Neural cell (in vitro differentiated cells): ENCODE results near the gene KRT38. TPM values are rescaled to one million over a fixed set of nuclear protein-coding genes. Genes with fewer than 3 reads are reported as not detected.

Experiments used
- H2AFZ ChIP-seq: fragments of 200-600, 300-800 bp; sonication (generic), shearing (Covaris generic); 2 replicates; pipeline ENCODE4 v1.6.0; 2014; ENCODE audit warnings: low read depth, mild to moderate bottlenecking, antibody characterized with exemption, low read length, moderate library complexity
- H3F3A ChIP-seq: fragments of 200-600 bp; shearing (Covaris generic); 2 replicates; pipeline ENCODE4 v1.6.1; 2016; ENCODE audit warnings: mild to moderate bottlenecking, moderate library complexity, mixed read lengths, antibody characterized with exemption, low read length; ENCODE audit not compliant: insufficient read depth, poor library complexity, severe bottlenecking
- H3K27ac ChIP-seq: fragments of 200-600, 300-800 bp; sonication (generic), shearing (Covaris generic); 2 replicates; pipeline ENCODE4 v1.5.1; 2014; ENCODE audit warnings: mild to moderate bottlenecking, low read length, moderate library complexity
- H3K27me3 ChIP-seq: fragments of 300-800, 200-600 bp; sonication (generic), shearing (Covaris generic); 2 replicates; pipeline ENCODE4 v1.6.0; 2014; ENCODE audit warnings: mild to moderate bottlenecking, low read depth, low read length, moderate library complexity; ENCODE audit not compliant: insufficient read depth
- H3K36me3 ChIP-seq: fragments of 300-800, 200-600 bp; sonication (generic), shearing (Covaris generic); 2 replicates; pipeline ENCODE4 v1.5.1; 2014; ENCODE audit warnings: mild to moderate bottlenecking, antibody characterized with exemption, low read length, moderate library complexity; ENCODE audit not compliant: insufficient read depth
- H3K4me2 ChIP-seq: fragments of 300-800, 200-600 bp; sonication (generic), shearing (Covaris generic); 2 replicates; pipeline ENCODE4 v1.6.0; 2014; ENCODE audit warnings: mild to moderate bottlenecking, low read length
- H3K4me3 ChIP-seq: fragments of 300-800, 200-600 bp; sonication (generic), shearing (Covaris generic); 2 replicates; pipeline ENCODE4 v1.5.1; 2014; ENCODE audit warnings: mild to moderate bottlenecking, low read length, moderate library complexity
- H3K79me2 ChIP-seq: fragments of 200-600 bp; shearing (Covaris generic); replicated peaks from 2 replicates; pipeline ENCODE4 v1.6.0; 2014; ENCODE audit warnings: mild to moderate bottlenecking, low read length, moderate library complexity; ENCODE audit not compliant: insufficient read depth
- H3K9ac ChIP-seq: fragments of 300-800, 200-600 bp; sonication (generic), shearing (Covaris generic); 2 replicates; pipeline ENCODE4 v1.6.1; 2016; ENCODE audit warnings: mild to moderate bottlenecking, low read length, mixed read lengths
- H3K9me2 ChIP-seq: fragments of 200-600 bp; shearing (Covaris generic); 2 replicates; pipeline ENCODE4 v1.6.1; 2016; ENCODE audit warnings: mild to moderate bottlenecking, low read length, mixed read lengths; ENCODE audit not compliant: insufficient read depth
- H3K9me3 ChIP-seq: fragments of 200-600, 300-800 bp; sonication (generic), shearing (Covaris generic); 2 replicates; pipeline ENCODE4 v1.6.1; 2016; ENCODE audit warnings: mild to moderate bottlenecking, mixed run types, low read length, moderate library complexity, mixed read lengths
- H4K20me1 ChIP-seq: fragments of 200-600 bp; shearing (Covaris generic); 2 replicates; pipeline ENCODE4 v1.6.1; 2016; ENCODE audit warnings: mild to moderate bottlenecking, mixed run types; ENCODE audit not compliant: insufficient read depth
- CTCF ChIP-seq: fragments of 450-650 bp; IDR thresholded peaks from 2 replicates; pipeline ENCODE4 v1.5.1; 2014; ENCODE audit warnings: antibody characterized with exemption, mild to moderate bottlenecking, moderate library complexity; ENCODE audit not compliant: poor library complexity, severe bottlenecking
- EP300 ChIP-seq: fragments of 450-650 bp; conservative IDR thresholded peaks from 2 replicates; pipeline ENCODE4 v1.6.1; 2014; ENCODE audit warnings: antibody characterized with exemption, mild to moderate bottlenecking, moderate library complexity; ENCODE audit not compliant: poor library complexity, severe bottlenecking
- EZH2 ChIP-seq: fragments of 200-600, 300-800 bp; shearing (Covaris generic), sonication (generic); IDR thresholded peaks from 2 replicates; pipeline ENCODE4 v1.6.1; 2014; ENCODE audit warnings: antibody characterized with exemption, low read length, borderline replicate concordance, mild to moderate bottlenecking; ENCODE audit not compliant: insufficient read depth, poor library complexity, severe bottlenecking
- MXI1 ChIP-seq: fragments of 450-650 bp; conservative IDR thresholded peaks from 2 replicates; pipeline ENCODE4 v1.6.1; 2014; ENCODE audit warnings: antibody characterized with exemption, mild to moderate bottlenecking; ENCODE audit not compliant: poor library complexity, severe bottlenecking
- POLR2AphosphoS5 ChIP-seq: IDR thresholded peaks from 2 replicates; pipeline ENCODE4 v1.6.1; 2012
- RAD21 ChIP-seq: fragments of 450-650 bp; conservative IDR thresholded peaks from 2 replicates; pipeline ENCODE4 v1.6.1; 2014; ENCODE audit warnings: antibody characterized with exemption, mild to moderate bottlenecking, moderate library complexity
- REST ChIP-seq: IDR thresholded peaks from 2 replicates; pipeline ENCODE4 v1.6.1; 2012; ENCODE audit warnings: borderline replicate concordance
- SMC3 ChIP-seq: fragments of 450-650 bp; conservative IDR thresholded peaks from 2 replicates; pipeline ENCODE4 v1.6.1; 2014; ENCODE audit warnings: antibody characterized with exemption, mild to moderate bottlenecking, moderate library complexity; ENCODE audit not compliant: poor library complexity
- TAF1 ChIP-seq: IDR thresholded peaks from 2 replicates; pipeline ENCODE4 v1.6.1; 2012; ENCODE audit warnings: low read depth
- polyA plus RNA-seq: library from polyadenylated mRNA; depleted of rRNA; stranded (reverse); fragments of >200 nt; gene quantifications from 2 replicates; pipeline ENCODE4 v1.2.3, GENCODE V29; 2014

Gene KRT38
- polyA plus RNA-seq, 1 donor from 2014 or later: not detected

- Histone ChIP-seq H3K4me2 (no peak overlapping the region), H3K9me3 (no peaks in the 10 kb centered on the region), H3K27ac (no peak overlapping the region), H3K9ac (no peak overlapping the region), H4K20me1 (no peaks in the 10 kb centered on the region), H3K4me3 (no peak overlapping the region), H3K9me2 (no peaks in the 10 kb centered on the region), H3K79me2 (no peaks in the 10 kb centered on the region), H3K36me3 (no peaks in the 10 kb centered on the region), H3F3A (no peaks in the 10 kb centered on the region), H2AFZ (no peak overlapping the region), H3K27me3 (no peaks in the 10 kb centered on the region)
- TF ChIP-seq TAF1: no peak
- no peak for TF ChIP-seq RAD21
- no peak for TF ChIP-seq REST
- TF ChIP-seq SMC3: no peak
- TF ChIP-seq EZH2: no peak
- TF ChIP-seq EP300: no peak
These were observed 6.4 kb downstream of the KRT38 start for GRCh38 chr17:41434415-41434814.

- no peaks in the 10 kb centered on the region for H3K9me2 ChIP-seq
- H3K4me2 ChIP-seq: no peak overlapping the region
- H3K4me3 ChIP-seq: no peak overlapping the region
- H3K9ac ChIP-seq: no peak overlapping the region
- no peak for TF ChIP-seq RAD21
- no peak for TF ChIP-seq CTCF
- TF ChIP-seq EZH2: no peak
- no peak for TF ChIP-seq REST
- TF ChIP-seq POLR2AphosphoS5: no peak
- TF ChIP-seq TAF1: no peak
- no peak for TF ChIP-seq MXI1
- no peak for TF ChIP-seq EP300
- no peak for TF ChIP-seq SMC3
- H4K20me1 ChIP-seq: no peaks in the 10 kb centered on the region
- H3K27me3 ChIP-seq: no peaks in the 10 kb centered on the region
- no peaks in the 10 kb centered on the region for H3K9me3 ChIP-seq
- no peaks in the 10 kb centered on the region for H3K36me3 ChIP-seq
- no peak overlapping the region for H3K27ac ChIP-seq
- no peak overlapping the region for H2AFZ ChIP-seq
- no peaks in the 10 kb centered on the region for H3K79me2 ChIP-seq
- no peaks in the 10 kb centered on the region for H3F3A ChIP-seq
These were observed 6.8 kb downstream of the KRT38 start for GRCh38 chr17:41434005-41434404.
